CD4-positive, alpha-beta T cell treated with Interferon gamma for 1 hour (primary cell): ENCODE measurements around the gene ASB4.

Experiments used
- DNase-seq: peaks from one replicate; pipeline ENCODE4 v3.0.0-alpha.2; 2020

The ASB4 gene

DNA sequence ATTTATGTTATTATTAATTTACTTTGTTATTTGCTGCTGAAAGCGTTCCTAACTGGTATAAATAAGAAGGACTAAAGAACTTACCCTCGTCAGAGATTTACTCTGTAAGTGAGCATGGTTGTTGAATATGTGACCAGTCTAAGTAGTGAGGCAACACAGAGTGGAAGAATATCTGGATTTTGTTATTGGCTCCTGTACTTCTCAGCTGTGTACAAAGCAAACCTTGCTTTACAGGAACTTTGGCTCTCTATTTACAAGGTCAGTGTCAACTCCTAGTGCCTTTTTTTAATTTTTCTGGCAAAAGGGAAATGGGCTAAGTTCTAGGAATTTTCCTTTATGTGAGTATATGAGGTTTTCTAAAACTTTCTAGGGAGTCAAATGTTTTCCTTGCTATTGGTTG, 74.9 kb downstream of the ASB4 start:
- DNase-seq = no peak

DNA sequence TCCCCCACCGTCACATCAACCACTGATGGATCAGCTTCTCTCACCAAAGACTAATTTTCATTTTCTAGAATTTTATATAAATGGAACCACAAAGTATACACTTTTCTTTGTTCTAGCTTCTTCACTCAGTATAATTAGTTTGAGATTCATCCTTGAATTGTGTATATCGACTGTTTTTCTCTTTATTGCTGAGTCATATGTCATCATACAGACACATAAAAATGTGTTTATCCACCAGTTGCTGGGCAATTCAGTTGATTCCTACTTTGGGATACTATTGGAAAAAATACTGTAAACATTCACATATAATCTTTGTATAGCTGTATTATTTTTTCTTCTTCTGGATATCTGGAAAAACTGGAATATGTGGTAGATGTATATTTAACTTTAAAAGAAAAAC, 84.0 kb downstream of the ASB4 start:
- no peak for DNase-seq

DNA sequence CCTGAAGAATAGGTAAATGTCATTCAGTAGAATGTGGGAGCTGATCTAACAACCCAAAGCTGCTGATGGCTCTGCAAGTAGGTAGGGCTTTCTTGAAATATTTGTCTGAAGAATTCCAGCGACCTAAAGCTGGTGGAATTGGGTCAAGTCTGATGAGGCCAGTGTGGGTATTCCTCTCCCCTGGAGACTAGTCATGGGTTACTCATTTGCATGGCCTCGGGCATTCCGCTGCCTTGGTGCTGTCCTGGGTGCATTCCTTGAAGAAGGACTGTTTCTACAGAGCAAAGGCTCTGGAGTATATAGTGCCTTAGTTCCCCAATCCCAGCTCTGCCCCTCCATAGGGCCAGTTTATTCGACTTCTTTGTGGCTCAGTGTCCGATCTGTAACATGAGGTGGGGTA, 91.4 kb downstream of the ASB4 start:
- DNase-seq = no peak

GRCh38 chr7:95578299-95578855, 92.6 kb downstream of the ASB4 start:
- DNase-seq = no peak

DNA sequence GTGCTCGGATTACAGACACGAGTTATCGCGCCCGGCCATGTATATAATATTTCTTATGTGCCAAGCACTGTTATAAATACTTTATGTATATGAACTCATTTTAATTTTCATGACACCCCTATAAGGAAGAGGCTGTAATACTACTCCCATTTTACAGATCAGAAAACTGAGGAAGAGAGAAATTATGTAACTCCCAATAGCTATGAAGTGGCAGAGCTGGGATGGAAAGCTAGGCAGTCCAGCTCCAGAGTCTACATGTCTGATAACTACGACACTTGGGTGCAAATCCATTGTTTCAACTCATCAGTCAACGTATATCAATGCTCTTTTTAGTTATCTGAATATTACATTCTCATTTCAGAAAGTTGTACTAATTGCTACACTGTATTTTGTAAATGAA, 93.6 kb downstream of the ASB4 start:
- DNase-seq = no peak

- no peak for DNase-seq
These were observed 95.7 kb downstream of the ASB4 start for GRCh38 chr7:95581467-95581866.

DNA sequence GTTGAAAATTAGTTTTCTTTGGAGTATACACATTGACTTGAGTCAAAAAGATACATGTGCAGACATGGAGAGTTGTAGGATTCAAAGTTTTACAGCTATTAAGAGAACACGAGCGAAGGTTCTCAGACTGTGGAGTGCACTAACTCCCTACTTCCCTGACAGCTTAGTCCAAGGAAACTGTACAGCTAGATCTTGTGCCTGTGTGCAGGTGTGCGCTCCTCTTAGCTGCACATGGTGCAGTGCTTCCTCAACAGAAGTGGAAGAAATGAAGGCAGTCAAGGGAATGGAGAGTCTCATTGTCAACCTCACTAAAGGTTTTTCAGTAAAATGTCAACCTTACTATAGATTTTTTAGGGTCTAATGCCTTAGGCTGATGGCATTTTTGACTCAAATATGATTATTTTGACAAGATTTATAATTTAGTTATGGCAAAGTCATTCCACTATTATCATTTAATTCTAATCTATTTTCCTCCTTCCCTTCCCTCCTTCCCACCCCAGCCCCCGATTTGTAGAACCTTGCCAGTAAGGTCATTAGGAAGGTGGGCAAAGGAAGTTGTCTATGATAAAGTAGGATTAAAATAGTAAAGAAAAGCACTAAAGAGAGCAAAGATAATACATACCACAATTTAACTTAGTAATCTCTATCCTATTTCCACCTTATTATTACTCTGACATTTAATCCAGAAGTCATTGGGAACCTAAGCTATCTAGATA, 97.0 kb downstream of the ASB4 start:
- DNase-seq = no peak

- no peak for DNase-seq
These were observed 98.3 kb downstream of the ASB4 start for GRCh38 chr7:95583834-95584621.

DNA sequence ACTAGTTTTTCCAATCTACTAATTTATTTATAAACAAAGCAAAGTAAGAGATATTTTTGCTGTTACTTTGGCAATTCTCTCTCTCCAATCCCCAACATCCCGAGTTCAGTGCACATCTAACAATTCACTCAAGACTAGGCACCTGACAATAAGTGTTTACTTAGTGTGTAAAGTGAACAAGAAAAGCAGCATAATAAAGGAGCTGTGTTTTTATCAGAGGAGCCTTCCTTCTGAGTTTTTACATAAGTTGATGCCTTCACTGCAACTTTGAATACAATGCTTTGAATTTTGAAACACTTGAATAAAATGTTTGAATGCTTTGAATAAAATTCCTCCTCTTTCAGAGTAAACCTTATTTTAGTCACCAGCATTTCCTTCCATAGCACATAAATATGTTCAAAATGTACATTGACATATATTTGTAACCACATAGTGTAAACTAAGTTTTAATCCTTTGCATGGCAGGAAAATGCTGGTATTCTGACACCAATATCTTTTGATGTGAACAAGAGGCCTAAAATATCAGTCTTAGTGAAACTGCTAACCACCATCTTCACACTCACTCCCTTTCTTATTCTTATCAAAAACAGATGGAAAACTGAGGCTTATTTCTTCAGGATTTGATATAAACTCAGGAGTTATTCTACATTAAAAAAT, 99.2 kb downstream of the ASB4 start:
- no peak for DNase-seq

GRCh38 chr7:95585426-95585789, 99.7 kb downstream of the ASB4 start:
- no peak for DNase-seq

GRCh38 chr7:95586951-95587301, 101.2 kb downstream of the ASB4 start:
- no peak for DNase-seq

DNA sequence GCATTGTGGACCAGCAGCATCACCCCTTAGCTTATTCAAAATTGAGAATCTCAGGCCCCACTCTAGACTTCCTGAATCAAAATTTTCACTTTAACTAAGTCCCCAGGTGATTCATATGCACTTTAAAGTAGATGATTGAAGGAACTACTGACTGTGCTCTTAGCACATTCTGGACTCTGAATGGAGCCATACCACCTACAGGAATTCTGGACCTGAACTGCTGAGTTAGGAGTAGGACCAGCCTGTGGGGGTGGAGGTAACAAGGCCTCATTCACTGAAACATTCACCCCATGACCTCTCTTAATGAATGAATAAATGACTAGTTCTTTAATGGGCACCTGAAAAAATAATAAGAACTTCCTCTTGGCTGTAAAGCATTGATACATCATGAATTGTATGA, 103.3 kb downstream of the ASB4 start:
- no peak for DNase-seq

- DNase-seq = no peak
These were observed 104.0 kb downstream of the ASB4 start for GRCh38 chr7:95589766-95590165.
